Body of pancreas (tissue), 4 donors: ENCODE data around the gene CPNE1. TPM values are rescaled to one million over a fixed set of nuclear protein-coding genes. Genes with fewer than 3 reads are reported as not detected.

Experiments
- ATAC-seq: fragments of 150-250 bp; one replicate; pipeline ENCODE4 v1.9.1; 2016
- DNase-seq, 4 donors: peaks; one replicate each; pipeline ENCODE4 v3.0.0-alpha.2; 2019
- H3K27ac ChIP-seq, 4 donors: fragments of 200-600 bp; sonication (generic); 1 replicate in 3 of 4; 2 replicates in 1 of 4; pipeline versions ENCODE4 v1.5.1 to v1.6.1; 2016 to 2019; ENCODE audit warnings: mild to moderate bottlenecking in 1 of 4, mixed read lengths in 1 of 4, moderate library complexity in 1 of 4
- H3K27me3 ChIP-seq, 2 donors: fragments of 200-600 bp; sonication (generic); one replicate each; pipeline ENCODE4 v1.6.0; 2016; ENCODE audit warnings: mild to moderate bottlenecking in 1 of 2
- H3K36me3 ChIP-seq, 2 donors: fragments of 200-600 bp; sonication (generic); replicated peaks in 1 of 2; 2 replicates each; pipeline ENCODE4 v1.5.1; 2016; ENCODE audit warnings: low read depth in 2 of 2; ENCODE audit not compliant: insufficient read depth in 1 of 2
- H3K4me1 ChIP-seq: fragments of 200-600 bp; sonication (generic); one replicate; pipeline ENCODE4 v1.6.0; 2016
- H3K4me3 ChIP-seq, 2 donors: fragments of 200-600 bp; sonication (generic); 1 replicate in 1 of 2; 2 replicates in 1 of 2; pipeline ENCODE4 v1.5.1; 2016 to 2019
- H3K9me3 ChIP-seq, 3 donors: fragments of 200-600 bp; sonication (generic); 1 replicate in 2 of 3; 2 replicates in 1 of 3; pipeline ENCODE4 v1.5.1; 2016
- POLR2A ChIP-seq, 3 donors: fragments of 450-650 bp; IDR thresholded peaks; one replicate each; pipeline ENCODE4 v1.6.1; 2016; ENCODE audit warnings: antibody characterized with exemption in 3 of 3, mild to moderate bottlenecking in 2 of 3
- WGBS, 2 donors: methylation state at CpG; one replicate each; pipeline ENCODE4 v1.1.5; 2017; 5-methylcytosine and 5-hydroxymethylcytosine counted together
- intact Hi-C: fragments of 100-400 bp; cut with DNase I; formaldehyde crosslinking; loops from one replicate; pipeline ENCODE4 v1.15.1; 2023
- total RNA-seq, 2 donors: library from RNA; depleted of rRNA; stranded (reverse); fragments of >200 nt; gene quantifications; one replicate each; pipeline ENCODE4 v1.1.0, GENCODE V29; 2016
- TF ChIP-seq, protein P1 (sequence below), 7 experiments: fragments of 450-650 bp in 4 of 7; fragments of 200-600 bp in 3 of 7; sonication (generic) in 3 of 7; IDR thresholded peaks; one replicate each; pipeline ENCODE4 v1.5.1; 2016 to 2019; ENCODE audit warnings: antibody characterized with exemption in 7 of 7

CPNE1 gene
- total RNA-seq, 2 donors from 2014 or later, result 87.3 to 93.9 TPM

DNA sequence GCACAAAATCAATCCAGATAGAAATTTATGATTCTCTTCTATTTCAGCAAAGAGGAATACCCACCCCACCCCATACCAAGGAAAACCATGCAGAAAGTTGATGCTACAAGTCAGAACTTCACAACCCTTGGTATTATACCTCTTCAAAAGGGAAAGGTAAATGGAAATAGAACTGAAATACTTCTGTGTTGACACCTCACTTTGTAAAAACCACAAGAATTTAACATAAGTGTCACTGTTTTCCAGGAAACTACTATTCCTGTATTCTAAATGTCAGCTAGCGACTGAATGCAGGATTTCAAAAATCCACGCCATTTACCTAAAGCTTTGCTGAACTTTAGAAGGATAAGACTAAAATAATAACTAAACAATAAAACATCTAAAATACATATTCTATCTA is 3.6 kb downstream of the CPNE1 start:
- peaks cover 56% of the 10 kb centered on the region for H3K4me1 ChIP-seq
- intact Hi-C loops, result no loop called here
- H3K27me3 ChIP-seq, result no peaks in the 10 kb centered on the region
- WGBS, 2 donors, result 84 to 93% methylated on average over 2 of the region's 2 CpGs
- no peak for ATAC-seq
- TF ChIP-seq, protein P1, sequence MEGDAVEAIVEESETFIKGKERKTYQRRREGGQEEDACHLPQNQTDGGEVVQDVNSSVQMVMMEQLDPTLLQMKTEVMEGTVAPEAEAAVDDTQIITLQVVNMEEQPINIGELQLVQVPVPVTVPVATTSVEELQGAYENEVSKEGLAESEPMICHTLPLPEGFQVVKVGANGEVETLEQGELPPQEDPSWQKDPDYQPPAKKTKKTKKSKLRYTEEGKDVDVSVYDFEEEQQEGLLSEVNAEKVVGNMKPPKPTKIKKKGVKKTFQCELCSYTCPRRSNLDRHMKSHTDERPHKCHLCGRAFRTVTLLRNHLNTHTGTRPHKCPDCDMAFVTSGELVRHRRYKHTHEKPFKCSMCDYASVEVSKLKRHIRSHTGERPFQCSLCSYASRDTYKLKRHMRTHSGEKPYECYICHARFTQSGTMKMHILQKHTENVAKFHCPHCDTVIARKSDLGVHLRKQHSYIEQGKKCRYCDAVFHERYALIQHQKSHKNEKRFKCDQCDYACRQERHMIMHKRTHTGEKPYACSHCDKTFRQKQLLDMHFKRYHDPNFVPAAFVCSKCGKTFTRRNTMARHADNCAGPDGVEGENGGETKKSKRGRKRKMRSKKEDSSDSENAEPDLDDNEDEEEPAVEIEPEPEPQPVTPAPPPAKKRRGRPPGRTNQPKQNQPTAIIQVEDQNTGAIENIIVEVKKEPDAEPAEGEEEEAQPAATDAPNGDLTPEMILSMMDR (IDR thresholded peaks at IDR 0.05), result no peak
- no peak for TF ChIP-seq POLR2A (IDR thresholded peaks at IDR 0.05)
- no peaks in the 10 kb centered on the region for H3K9me3 ChIP-seq
- H3K4me3 ChIP-seq, result no peak overlapping the region
- H3K27ac ChIP-seq, result peak overlapping the region in 1 of 4 donors; percentile 12
- DNase-seq, result no peak
- H3K36me3 ChIP-seq, result no peaks in the 10 kb centered on the region

DNA sequence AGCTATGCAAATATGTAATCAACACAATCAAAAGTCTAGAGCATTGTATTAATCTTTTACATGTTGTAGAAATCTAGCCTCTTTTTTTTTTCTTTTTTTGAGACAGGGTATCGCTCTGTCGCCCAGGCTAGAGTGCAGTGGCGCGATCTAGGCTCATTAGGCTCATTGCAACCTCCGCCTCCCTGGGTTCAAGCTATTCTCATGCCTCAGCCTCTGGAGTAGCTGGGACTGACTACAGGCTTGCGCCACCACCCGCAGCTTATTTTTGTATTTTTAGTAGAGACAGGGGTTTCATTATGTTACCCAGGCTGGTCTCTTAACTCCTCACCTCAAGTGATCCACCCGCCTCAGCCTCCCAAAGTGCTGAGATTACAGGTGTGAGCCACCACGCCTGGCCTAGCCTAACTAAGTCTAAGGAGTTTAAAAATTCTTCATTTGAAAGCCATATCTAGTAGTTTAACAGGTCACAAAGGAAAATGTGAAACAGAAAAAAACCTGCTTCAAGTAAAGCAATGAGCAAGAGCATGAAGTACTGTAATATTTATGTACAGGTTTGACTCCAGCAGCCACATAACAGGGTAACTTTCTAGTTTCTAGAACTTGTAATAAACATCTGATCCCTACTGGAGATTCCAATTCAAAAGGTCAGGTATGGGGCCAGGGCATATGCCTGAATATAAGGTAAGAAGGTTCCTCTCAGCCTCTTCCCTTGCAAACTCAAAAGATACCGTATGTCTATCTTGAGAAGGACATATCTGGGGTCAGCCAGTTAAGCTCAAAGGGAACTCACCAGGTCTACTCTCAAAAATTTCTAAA is 4.4 kb downstream of the CPNE1 start:
- Histone ChIP-seq H3K4me1 (peaks cover 56% of the 10 kb centered on the region), H3K4me3 (no peak overlapping the region), H3K9me3 (no peaks in the 10 kb centered on the region), H3K27ac (no peak overlapping the region), H3K27me3 (no peaks in the 10 kb centered on the region), H3K36me3 (no peaks in the 10 kb centered on the region)
- ATAC-seq, result no peak
- no peak for DNase-seq
- TF ChIP-seq, protein P1 (IDR thresholded peaks at IDR 0.05), result no peak
- TF ChIP-seq POLR2A (IDR thresholded peaks at IDR 0.05), result no peak
- intact Hi-C loops, result no loop called here
- 89 to 90% methylated on average over 10 of the region's 10 CpGs for WGBS, 2 donors

DNA sequence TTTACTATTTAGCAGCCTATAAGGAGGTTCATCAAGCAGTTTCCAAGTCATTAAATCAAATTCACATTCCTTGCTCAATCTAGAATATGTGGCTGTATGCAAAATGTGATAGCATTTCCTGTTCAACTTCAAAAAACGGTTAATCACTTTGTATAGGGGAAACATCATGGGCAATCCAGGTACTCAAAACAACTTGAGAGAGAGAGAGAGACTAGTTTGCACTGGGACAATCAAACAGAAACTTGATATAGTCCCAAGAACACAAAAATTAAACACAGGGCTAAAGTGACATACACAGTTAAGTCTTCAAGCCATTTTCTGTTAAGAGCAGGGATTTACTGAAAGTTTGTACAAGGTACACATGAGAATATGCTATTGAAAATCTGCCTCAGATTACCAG is 7.4 kb downstream of the CPNE1 start:
- Histone ChIP-seq H3K4me3 (no peak overlapping the region), H3K36me3 (peaks cover 0 to 14% of the 10 kb centered on the region in 2 donors), H3K9me3 (no peaks in the 10 kb centered on the region), H3K4me1 (peaks cover 49% of the 10 kb centered on the region), H3K27me3 (no peaks in the 10 kb centered on the region), H3K27ac (no peak overlapping the region)
- DNase-seq, result no peak
- no peak for TF ChIP-seq POLR2A (IDR thresholded peaks at IDR 0.05)
- TF ChIP-seq, protein P1 (IDR thresholded peaks at IDR 0.05), result no peak
- no peak for ATAC-seq
- 8 to 17% methylated on average over 1 of the region's 1 CpG for WGBS, 2 donors
- intact Hi-C loops, result no loop called here

DNA sequence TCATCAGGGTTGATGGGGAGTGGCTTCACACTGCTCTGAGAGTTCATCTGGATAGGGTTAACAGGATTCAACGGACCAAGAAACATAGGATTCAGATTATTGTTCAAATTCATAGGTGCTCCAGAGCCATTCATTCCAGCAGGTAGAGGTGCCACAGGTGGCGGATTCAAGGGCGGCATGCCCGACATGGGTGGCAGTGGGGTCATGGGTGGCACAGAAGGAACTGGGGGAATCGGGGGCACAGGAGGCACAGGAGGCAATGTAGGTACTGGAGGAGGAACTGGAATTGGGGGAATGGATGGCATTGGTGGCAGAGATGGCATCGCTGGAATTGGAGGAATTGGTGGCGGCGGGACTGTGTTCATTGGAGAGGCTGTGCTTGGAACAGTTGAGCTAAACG is 10.3 kb downstream of the CPNE1 start:
- ATAC-seq, result no peak
- Histone ChIP-seq H3K4me1 (peaks cover 27% of the 10 kb centered on the region), H3K27me3 (no peaks in the 10 kb centered on the region), H3K27ac (no peak overlapping the region), H3K36me3 (peaks cover 0 to 14% of the 10 kb centered on the region in 2 donors), H3K9me3 (no peaks in the 10 kb centered on the region), H3K4me3 (no peak overlapping the region)
- no peak for DNase-seq
- intact Hi-C loops, result no loop called here
- no peak for TF ChIP-seq POLR2A (IDR thresholded peaks at IDR 0.05)
- TF ChIP-seq, protein P1 (IDR thresholded peaks at IDR 0.05), result no peak
- WGBS, 2 donors, result 94 to 98% methylated on average over 9 of the region's 9 CpGs

DNA sequence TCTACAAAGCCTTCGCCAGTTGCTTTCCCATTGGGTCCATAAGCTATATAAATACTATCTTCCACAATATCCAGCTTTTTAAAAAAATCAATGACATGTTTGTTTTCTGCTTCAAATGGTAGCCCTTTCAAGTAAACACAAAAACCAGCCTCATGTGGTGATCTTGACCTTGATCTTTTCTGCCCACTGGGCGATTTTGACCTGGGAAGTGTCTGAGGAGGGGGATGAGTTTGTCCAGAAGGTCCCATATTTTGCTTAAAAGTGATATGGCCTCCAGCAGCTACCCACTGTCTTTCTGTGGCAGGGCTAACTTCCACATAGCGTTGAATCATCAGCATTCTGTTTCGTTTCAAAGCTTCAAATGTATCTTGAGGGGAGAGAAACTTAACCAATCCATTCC is 10.8 kb downstream of the CPNE1 start:
- no peak overlapping the region for H3K4me3 ChIP-seq

More for the DNA sequence above, 10.8 kb downstream of the CPNE1 start:
- no peak for TF ChIP-seq POLR2A (IDR thresholded peaks at IDR 0.05)
- TF ChIP-seq, protein P1 (IDR thresholded peaks at IDR 0.05), result no peak
- Histone ChIP-seq H3K4me1 (peaks cover 23% of the 10 kb centered on the region), H3K27me3 (no peaks in the 10 kb centered on the region), H3K36me3 (peaks cover 0 to 14% of the 10 kb centered on the region in 2 donors), H3K27ac (no peak overlapping the region), H3K9me3 (no peaks in the 10 kb centered on the region)
- DNase-seq (no peak), ATAC-seq (no peak)
- intact Hi-C loops, result no loop called here
- 86 to 96% methylated on average over 4 of the region's 4 CpGs for WGBS, 2 donors
